HG03432 (cell line): Measurements from ENCODE around the gene ADAMTSL1.

Source experiments
- ATAC-seq: cut with Tn5 transposase; IDR thresholded peaks from one replicate; pipeline ENCODE4 v1.9.1; 2021; ENCODE audit warnings: mild to moderate bottlenecking, moderate library complexity; ENCODE audit not compliant: unreplicated experiment

ADAMTSL1 gene, protein sequence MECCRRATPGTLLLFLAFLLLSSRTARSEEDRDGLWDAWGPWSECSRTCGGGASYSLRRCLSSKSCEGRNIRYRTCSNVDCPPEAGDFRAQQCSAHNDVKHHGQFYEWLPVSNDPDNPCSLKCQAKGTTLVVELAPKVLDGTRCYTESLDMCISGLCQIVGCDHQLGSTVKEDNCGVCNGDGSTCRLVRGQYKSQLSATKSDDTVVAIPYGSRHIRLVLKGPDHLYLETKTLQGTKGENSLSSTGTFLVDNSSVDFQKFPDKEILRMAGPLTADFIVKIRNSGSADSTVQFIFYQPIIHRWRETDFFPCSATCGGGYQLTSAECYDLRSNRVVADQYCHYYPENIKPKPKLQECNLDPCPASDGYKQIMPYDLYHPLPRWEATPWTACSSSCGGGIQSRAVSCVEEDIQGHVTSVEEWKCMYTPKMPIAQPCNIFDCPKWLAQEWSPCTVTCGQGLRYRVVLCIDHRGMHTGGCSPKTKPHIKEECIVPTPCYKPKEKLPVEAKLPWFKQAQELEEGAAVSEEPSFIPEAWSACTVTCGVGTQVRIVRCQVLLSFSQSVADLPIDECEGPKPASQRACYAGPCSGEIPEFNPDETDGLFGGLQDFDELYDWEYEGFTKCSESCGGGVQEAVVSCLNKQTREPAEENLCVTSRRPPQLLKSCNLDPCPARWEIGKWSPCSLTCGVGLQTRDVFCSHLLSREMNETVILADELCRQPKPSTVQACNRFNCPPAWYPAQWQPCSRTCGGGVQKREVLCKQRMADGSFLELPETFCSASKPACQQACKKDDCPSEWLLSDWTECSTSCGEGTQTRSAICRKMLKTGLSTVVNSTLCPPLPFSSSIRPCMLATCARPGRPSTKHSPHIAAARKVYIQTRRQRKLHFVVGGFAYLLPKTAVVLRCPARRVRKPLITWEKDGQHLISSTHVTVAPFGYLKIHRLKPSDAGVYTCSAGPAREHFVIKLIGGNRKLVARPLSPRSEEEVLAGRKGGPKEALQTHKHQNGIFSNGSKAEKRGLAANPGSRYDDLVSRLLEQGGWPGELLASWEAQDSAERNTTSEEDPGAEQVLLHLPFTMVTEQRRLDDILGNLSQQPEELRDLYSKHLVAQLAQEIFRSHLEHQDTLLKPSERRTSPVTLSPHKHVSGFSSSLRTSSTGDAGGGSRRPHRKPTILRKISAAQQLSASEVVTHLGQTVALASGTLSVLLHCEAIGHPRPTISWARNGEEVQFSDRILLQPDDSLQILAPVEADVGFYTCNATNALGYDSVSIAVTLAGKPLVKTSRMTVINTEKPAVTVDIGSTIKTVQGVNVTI (N-terminal part only)

DNA sequence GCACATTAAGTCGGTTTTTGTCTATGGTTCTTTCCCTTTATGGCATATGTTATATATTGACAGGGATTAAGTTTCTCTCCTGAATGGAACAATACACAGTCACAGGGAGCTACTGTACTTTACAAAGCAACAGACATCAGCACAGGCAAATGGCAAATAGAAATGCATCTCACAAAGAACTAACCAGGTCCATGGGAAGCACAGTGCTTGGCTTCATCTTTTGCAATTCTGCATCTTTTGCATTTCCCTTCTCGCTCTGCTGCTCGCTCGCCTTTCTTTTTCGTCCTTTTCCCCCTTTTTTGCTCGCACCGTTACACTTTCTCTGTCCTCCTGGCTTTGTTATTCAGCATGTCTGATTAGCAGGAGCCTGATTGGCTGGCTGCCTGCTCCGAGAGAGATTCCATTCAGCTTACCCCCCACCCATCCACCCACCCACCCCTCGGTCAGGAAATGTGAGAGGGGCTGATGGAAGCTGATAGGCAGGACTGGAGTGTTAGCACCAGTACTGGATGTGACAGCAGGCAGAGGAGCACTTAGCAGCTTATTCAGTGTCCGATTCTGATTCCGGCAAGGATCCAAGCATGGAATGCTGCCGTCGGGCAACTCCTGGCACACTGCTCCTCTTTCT, at the start of gene ADAMTSL1:
Gene ADAMTSL1, plus strand, starts transcription at position 502 of the 628 bp plus-strand sequence. Its CDS starts 80 bp downstream, at position 582.
- no peak for ATAC-seq

DNA sequence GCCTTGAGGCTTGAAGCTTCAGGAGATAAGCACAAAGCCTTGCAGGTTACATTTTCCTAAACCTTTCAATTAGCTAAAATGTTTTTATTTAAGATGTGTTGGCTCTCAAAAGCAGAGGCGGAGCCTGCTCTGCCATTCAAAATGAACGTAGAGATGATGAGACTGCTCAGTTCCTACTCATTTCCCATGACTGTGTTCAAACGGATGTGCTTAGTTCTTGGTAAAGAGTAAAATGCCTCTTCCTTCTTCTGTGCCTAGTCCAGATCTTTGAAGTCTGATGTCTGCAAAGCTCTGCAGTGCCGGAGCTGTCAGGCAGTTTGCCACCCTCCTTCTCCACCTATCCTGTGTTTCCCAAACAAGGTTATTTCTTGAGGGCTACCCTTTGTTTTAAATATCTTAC, 46.3 kb upstream of the ADAMTSL1 start:
- ATAC-seq: no peak

DNA sequence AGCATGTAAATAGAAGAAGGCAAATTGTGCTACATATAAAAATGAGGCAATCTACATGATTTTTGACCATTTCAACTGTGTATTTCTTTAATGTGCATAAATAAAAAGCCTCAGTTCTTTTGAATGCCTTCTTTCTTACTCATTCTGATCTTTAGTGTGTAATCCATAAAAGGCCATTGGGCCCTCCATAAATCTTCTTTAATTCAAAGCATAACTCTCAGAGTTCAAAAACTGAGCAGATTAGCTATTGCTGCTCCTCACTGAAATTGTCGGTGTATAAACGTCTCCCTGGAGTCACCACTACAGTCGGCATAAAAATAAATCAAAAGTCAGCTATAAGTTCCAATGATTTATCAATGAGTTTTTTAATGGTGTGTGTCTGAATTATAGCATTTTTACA, 45.3 kb upstream of the ADAMTSL1 start:
- no peak for ATAC-seq

DNA sequence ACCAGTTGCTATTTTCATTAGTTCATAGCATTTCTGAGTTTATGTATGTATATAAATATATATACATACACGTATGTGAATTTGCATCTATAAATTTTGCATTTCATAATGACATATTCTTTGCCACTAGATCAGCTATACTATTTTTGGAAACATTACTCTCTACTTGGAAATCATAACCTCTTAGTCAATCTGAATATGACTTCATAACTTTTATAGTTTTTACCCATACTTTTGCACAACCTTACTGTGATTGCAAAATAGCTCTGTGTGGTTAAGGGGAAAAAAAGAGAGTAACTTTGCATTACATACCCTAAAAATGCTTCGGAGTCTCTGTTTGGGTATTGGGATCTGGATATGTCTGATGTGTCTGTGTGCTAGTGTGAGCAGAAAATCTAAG, 44.9 kb upstream of the ADAMTSL1 start:
- no peak for ATAC-seq

DNA sequence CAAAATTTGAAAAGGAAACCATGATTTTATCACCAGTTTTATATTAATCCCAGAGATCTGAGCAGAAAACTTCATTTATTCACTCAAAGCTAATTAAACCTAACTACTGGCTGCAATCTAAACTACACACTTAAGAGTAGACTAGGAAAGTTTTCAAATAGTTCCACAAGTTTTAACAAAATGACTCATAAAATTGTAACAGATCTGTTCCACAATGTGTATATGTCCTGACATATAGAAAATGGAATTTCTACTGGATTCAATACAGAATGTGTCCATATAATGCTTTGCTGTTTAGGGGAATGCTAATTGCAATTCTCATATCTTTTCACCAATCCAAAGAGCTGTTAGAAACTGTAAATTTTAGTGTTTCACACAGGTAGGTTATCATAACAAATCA, 40.3 kb upstream of the ADAMTSL1 start:
- ATAC-seq: no peak

DNA sequence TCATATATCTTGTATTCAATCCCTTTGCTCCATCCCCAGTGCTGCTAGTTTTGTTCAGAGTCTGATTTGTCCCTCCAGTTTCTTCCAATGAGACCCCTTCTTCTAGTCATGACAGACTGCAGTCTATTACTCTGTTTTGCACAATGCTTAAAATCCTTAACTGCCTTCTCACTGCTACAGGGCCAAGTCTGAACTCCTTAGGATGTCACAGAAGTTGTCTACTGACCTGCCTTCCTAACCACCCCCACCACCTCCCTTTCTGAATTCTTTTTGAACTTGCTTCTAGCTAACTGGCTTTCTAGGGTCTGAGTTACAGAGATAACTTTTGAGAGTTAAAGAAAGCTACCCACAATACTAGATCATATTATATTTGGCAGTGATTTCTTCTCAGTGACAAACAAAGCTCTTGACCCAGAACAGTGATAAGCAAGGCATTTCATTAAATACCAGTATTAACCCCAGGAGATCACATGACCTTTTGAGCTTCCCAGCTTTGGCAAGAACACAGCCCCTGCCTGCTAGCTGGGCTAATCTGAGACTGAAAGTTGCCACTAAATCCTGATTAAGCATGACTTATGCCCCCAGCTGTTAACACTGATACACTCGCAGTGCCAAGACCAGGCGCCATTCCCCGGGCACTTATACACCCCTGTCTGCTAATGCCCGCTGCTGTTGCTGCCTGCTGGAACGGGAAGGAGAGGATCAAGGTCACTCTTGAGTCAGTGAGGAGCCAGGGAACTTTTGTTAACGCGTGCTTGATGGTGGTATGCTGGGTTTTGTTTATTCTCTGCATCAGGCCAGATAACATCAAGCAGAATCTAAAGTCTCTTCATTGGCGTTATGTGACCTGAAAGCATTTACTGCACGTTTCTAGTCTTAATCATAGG, 36.4 kb upstream of the ADAMTSL1 start:
- ATAC-seq: no peak

DNA sequence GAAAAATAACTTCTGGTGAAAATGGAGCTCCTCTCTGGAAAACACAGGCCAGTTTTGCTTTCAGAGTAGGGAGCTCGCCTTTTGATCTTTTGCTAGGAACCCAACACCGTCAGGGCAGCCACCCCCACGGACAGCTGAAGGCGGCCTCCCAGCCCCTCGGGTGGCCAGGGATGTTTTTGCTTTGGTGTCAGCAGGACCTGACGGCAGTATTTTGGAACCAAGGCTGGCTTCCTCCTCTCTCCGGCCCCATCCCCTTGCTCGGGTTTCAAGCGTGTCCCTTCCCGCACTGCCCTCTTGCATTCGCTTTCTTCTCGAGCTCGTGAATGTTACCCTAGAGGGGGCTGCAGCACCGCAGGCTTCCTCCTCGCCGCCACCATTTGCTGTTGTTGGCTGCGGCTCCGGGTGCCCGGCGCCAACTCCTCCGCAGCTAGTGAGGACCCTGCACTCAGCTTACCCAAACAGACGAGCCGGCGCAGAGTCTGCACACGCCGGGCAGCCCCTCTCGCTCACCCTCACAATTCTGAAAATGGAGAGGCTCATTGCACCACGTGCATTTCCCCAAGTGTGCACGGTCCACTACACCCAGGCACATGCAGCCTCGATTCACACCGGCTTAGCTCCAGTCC, 35.5 kb upstream of the ADAMTSL1 start:
- ATAC-seq: no peak

DNA sequence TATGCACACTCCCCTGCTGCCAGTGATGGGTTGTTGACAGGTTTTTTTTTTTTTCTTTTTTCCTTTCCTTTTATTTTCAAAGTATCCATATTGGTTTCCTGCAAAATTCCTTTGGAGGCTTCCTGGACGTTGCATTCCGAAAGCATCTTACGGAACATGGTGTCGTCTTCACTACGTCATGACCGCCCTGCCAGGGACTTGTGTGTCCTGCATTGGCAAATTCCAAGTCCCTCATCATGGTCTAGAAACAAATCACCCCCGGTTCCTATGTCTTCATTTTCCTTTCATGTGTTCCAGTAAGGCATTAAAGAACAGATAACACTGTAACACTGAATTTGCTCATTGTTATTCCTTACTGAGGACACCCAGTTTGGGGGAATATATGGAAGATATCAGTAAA, 35.0 kb upstream of the ADAMTSL1 start:
- no peak for ATAC-seq

DNA sequence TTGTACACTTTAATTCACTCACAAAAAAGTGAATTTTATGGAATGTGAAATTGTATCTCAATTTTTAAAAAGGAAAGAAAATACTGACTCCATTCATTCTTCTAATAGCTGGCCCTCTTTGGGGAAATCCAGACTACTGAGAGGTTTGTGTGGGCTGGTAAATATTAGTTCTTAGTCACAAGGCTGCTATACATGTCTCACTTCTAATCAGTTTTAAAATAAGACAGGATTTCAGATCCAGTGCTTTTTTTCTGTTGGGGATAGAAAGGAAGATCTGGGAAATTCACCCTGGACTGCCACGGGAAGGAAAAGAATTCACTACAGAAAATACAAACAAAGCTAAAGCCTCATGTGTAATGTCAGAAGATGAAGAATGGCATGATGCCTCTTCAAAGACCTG, 32.7 kb upstream of the ADAMTSL1 start:
- ATAC-seq: no peak

DNA sequence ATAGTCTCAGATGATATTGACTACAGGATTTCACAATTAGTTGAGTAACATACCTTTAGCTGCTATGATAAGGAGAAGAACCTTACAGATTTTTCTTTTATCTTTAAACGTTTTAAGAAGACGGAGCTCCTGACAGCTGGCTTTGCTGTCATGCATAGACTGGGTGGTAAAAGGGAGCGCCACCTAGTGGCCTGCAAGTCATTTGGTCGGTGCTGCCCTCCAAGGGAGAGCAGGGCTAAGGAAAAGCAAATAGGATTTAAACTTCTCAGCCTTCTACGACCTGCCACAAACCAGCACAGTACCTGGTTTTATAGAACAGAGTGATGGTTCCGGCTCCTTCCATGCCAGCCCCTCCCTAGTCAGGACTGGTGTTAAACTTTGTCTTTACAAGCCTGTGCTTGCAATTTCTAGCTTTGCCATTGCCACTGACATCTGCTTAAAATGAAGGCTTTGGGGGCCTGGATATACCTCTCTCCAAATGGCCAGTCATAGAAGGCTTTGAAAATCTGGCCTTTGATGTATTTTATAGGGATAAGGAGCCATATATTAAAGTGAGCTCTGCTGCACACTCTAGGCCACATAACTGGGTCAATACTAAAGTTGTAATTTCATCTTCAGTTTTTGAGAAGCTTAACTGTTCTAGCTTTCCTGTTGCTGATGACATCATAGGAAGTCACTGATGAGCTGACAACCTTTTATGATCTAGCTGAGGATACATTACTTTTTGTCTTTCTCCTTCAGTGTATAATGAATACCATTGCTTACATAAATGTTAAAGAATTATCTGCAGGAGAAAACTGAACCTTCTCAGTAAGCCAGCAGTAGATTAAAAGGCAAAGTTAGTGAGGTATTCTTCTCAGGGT, 31.1 kb upstream of the ADAMTSL1 start:
- peak; percentile 90 for ATAC-seq

DNA sequence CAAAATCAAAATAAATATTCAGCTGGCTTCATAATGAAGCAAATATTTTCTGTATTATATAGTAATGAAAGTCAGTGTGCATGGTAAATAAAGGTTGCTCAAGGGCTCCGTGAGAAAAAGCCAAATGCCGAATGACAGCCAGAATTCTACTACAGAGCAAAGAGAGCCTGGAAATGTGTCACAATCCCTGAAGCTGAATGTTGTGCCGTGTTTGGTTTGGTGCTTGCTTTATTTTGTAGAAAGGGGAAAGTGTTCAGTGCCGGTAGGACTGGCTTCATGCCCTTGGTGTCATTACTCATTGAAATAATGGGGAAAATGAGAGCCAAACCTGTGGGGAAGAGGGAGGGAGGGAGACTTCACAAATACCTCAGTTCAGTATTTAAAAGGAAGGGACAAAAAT, 26.8 kb upstream of the ADAMTSL1 start:
- ATAC-seq: no peak

DNA sequence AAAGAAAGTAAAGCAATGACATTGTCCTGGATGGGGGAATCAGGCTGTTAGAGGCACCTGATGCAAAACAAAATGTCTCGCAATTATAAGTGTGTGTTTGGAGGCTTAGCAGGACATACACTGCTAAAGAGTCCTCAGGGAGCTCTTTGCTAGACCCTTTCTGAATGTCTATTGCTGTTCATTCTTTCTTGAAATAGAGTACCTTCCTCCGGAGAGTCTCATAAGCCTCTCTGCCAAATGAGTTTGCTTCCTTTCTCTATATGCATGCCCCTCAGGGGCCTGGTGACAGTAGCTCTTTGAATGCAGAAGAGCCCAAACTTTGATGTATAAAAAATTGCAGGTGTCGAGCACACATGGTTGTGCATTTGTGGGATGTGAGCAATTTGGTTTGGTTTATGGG, 26.4 kb upstream of the ADAMTSL1 start:
- no peak for ATAC-seq

DNA sequence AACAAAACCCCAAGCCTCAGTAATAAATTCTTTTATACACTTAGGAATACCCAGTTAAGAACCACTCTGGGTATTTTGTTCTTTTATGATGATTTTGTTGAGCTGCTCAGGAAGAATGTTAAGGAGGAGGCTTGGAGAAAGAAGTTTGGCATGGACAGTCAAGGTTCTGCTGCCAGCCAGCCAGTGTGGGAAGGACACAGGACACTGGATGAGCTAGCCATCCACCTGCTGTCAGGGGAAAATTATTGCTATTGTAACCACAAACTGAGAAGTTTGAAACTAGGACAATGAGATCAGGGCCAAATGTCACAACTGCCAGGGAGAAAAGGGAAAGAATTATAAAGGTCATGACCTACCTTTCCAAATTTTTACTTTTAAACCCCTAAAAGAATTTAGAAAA, 25.9 kb upstream of the ADAMTSL1 start:
- no peak for ATAC-seq

DNA sequence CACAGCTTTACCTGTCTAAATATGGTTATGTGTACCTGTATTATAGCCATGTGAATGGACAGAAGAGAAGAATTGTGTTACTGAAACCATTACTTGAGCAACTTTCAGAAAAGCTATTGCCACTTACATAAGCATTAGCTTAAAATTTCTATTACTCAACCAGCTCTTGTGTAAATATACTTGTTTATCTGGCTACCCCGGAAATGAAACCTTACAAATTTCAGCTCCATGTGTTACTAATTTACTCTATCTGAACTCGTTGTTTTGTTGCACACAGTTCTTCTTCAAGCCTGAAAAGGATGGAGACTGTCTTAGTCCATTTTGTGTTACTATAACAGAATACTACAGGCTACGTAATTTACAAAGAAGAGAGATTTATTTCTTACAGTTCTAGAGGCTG, 22.5 kb upstream of the ADAMTSL1 start:
- ATAC-seq: no peak

DNA sequence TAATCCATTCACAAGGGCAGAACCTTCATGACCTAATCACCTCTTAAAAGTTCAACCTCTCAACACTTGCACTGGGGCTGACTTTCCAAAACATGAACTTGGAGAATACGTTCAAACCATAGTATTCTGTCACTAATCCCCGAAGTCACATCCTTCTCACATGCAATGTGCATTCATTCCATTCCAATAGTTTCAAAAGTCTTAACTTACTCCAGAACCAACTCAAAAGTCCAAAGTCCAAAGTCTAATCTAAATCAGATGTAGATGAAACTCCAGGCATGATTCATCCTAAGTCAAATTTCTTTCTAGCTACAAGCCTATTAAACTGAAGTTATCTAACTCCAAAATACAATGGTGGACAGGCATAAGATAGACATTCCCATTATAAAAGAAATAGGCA, 21.7 kb upstream of the ADAMTSL1 start:
- no peak for ATAC-seq

DNA sequence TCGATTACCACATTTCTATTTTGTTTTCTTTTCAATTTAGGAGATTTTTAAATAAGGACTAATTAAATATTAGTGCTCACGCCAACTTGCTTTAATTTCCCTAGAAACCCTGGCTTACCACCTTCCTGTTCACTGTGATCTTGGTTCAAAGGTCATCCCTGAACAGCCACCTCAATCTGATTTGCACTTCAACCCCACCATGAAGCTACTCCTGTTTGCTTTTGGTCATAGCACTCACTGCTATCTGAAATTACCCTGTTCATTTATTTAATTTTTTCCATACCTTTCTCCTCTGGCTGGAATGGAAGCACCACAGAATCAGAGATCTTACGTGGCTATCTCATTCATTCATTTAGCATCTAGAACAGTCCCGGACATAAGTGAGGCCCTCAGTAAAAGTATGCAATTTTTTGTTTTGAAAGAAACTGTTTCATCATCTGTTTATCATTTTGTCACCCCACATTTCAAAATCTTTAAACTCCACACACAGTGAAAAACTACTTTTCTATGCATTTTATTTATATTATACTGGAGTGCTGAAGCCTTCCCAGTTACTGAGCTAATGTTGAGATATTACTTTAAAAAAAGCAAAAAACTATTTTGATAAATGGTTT, 17.2 kb upstream of the ADAMTSL1 start:
- ATAC-seq: no peak

DNA sequence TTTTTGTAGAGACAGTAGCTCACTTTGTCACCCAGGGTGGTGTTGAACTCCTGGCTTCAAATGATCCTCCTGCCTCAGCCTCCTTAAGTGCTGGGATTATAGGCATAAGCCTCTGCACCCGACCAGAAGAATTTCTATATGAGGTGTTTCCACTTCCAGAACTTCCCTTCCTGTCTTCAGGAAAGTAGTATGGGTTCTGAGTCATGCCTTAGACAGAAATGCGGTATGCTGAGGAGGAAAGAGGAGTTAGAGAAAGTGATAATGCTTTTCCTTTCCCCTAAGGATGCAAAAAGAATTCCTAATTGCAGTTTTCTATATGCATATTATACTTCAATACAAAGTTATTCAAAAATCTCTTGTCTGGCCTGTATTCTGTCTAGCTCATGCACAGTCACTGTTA, 16.4 kb upstream of the ADAMTSL1 start:
- no peak for ATAC-seq
